Transverse colon (tissue), 3 donors: ENCODE results near the gene ARHGAP12.

Experiments
- POLR2A ChIP-seq: fragments of 450-650 bp; IDR thresholded peaks from one replicate; pipeline ENCODE4 v1.6.1; 2016; ENCODE audit warnings: antibody characterized with exemption, mild to moderate bottlenecking, moderate library complexity
- TF ChIP-seq, protein P1 (sequence below), 5 experiments: fragments of 200-600 bp in 3 of 5; fragments of 450-650 bp in 2 of 5; sonication (generic) in 3 of 5; IDR thresholded peaks; 1 replicate in 2 of 5; 2 replicates in 3 of 5; pipeline ENCODE4 v1.5.1; 2016 to 2017; ENCODE audit warnings: antibody characterized with exemption in 5 of 5, inconsistent platforms in 3 of 5, mild to moderate bottlenecking in 2 of 5, moderate library complexity in 1 of 5

DNA sequence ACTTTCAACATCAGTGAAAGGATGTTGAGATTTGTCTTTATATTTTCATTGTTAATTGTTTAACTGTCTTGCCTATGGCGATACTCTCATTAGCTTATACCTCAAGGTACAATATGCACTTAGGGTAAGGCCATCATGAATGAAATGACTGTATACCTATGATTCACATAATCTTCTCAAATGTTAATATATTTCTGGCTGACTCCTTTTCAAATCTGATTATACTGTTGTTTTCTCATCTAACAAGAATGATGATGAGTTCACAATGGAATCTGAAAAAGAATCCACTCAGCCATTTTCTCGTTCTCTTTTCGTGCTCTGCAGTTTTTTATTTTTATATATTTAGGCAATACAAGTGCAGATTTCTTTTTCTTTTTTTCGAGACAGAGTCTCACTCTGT lies 159.1 kb downstream of the ARHGAP12 start:
- TF ChIP-seq, protein P1, sequence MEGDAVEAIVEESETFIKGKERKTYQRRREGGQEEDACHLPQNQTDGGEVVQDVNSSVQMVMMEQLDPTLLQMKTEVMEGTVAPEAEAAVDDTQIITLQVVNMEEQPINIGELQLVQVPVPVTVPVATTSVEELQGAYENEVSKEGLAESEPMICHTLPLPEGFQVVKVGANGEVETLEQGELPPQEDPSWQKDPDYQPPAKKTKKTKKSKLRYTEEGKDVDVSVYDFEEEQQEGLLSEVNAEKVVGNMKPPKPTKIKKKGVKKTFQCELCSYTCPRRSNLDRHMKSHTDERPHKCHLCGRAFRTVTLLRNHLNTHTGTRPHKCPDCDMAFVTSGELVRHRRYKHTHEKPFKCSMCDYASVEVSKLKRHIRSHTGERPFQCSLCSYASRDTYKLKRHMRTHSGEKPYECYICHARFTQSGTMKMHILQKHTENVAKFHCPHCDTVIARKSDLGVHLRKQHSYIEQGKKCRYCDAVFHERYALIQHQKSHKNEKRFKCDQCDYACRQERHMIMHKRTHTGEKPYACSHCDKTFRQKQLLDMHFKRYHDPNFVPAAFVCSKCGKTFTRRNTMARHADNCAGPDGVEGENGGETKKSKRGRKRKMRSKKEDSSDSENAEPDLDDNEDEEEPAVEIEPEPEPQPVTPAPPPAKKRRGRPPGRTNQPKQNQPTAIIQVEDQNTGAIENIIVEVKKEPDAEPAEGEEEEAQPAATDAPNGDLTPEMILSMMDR (IDR thresholded peaks at IDR 0.05), result no peak
- TF ChIP-seq POLR2A, result no peak
